Measurements from ENCODE around the gene AMBP. TPM values are rescaled to one million over a fixed set of nuclear protein-coding genes. Genes with fewer than 3 reads are reported as not detected.
A peak's percentile ranks its signal among the peaks of the same experiment; 100 is the strongest.
"Not testable (repeated sequence)": the region's sequence is repeated elsewhere in the genome, so short reads cannot be mapped to it uniquely, and the experiment has no call there.

The AMBP gene
- total RNA-seq, 1 experiment from 2014 or later, result 0.22 TPM

DNA sequence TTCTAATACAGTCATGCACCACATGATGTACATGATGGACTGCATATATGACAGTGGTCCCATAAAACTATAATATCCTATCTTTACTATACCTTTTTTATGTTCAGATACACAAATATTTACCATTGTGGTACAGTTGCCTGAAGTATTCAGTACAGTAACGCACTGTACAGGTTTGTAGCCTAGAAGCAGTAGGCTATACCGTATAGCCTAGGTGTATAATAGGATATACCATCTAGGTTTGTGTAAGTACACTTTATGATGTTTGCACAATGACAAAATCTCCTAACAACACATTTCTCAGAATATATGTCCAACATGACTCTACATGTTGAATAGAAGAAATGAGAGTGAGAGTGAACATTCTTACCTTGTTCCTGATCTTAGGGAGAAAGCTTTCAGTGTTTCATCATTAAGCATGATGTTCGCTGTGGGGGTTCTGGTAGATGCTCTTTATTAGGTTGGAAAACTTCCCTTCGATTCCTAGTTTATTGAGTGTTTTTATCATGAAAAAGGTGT lies 31.8 kb downstream of the AMBP start:
- DNase-seq (peak; percentile 27), ATAC-seq (peak; percentile 67)
- Histone ChIP-seq H3K27ac (ENCODE audit: low read length) (no peak overlapping the region), H3K27me3 (ENCODE audit: low read length) (no peaks in the 10 kb centered on the region), H3K9me2 (replicated peaks; ENCODE audit: low read length) (no peaks in the 10 kb centered on the region), H3K9me3 (ENCODE audit: low read length) (no peaks in the 10 kb centered on the region), H3K79me2 (ENCODE audit: low read length) (no peaks in the 10 kb centered on the region), H2AFZ (ENCODE audit: low read length) (no peak overlapping the region), H3K4me3 (ENCODE audit: low read length) (no peak overlapping the region), H4K20me1 (ENCODE audit: low read length) (no peaks in the 10 kb centered on the region), H3K4me2 (ENCODE audit: low read length) (0 out of 2 replicates have a peak overlapping the region, but pooled peaks have one; percentile 1), H3F3A (ENCODE audit: low read length, unreplicated experiment) (no peaks in the 10 kb centered on the region), H3K36me3 (ENCODE audit: low read depth, low read length) (no peaks in the 10 kb centered on the region; the same call in 1 of the 2 replicates), H3K4me1 (ENCODE audit: insufficient read depth, low read length) (peaks cover 10% of the 10 kb centered on the region; the same call in 1 of the 2 replicates), H3K9ac (ENCODE audit: low read length) (no peak overlapping the region)
- ChIA-PET POLR2A (ENCODE audit: unreplicated experiment) (no interaction called here), CTCF (no interaction called here)
- TF ChIP-seq EZH2 (IDR thresholded peaks at IDR 0.05; ENCODE audit: low read length, unreplicated experiment) (no peak), EZH2phosphoT487 (IDR thresholded peaks at IDR 0.05; ENCODE audit: borderline replicate concordance, low read length) (no peak)
- TF ChIP-seq, protein P1, sequence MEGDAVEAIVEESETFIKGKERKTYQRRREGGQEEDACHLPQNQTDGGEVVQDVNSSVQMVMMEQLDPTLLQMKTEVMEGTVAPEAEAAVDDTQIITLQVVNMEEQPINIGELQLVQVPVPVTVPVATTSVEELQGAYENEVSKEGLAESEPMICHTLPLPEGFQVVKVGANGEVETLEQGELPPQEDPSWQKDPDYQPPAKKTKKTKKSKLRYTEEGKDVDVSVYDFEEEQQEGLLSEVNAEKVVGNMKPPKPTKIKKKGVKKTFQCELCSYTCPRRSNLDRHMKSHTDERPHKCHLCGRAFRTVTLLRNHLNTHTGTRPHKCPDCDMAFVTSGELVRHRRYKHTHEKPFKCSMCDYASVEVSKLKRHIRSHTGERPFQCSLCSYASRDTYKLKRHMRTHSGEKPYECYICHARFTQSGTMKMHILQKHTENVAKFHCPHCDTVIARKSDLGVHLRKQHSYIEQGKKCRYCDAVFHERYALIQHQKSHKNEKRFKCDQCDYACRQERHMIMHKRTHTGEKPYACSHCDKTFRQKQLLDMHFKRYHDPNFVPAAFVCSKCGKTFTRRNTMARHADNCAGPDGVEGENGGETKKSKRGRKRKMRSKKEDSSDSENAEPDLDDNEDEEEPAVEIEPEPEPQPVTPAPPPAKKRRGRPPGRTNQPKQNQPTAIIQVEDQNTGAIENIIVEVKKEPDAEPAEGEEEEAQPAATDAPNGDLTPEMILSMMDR (conservative IDR thresholded peaks at IDR 0.05; ENCODE audit: low read depth, low read length), result no peak
- BruUV-seq (replicated peaks), result no TSS peak
- intact Hi-C loops (cut with micrococcal nuclease), result no loop called here

DNA sequence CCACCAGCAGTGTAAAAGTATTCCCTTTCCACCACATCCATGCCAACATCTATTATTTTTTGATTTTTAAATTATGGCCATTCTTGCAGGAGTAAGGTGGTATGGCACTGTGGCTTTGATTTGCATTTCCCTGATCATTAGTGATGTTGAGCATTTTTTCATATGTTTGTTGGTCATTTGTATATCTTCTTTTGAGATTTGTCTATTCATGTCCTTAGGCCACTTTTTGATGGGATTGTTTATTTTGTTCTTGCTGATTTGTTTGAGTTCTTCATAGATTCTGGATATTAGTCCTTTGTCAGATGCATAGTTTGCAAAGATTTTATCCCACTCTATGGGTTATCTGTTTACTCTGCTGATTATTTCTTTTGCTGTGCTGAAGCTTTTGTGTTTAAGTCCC lies 34.4 kb downstream of the AMBP start:
- H3K9me3 ChIP-seq (ENCODE audit: low read length); H4K20me1 ChIP-seq (ENCODE audit: low read length); H3K79me2 ChIP-seq (ENCODE audit: low read length); CTCF ChIA-PET; H3K27ac ChIP-seq (ENCODE audit: low read length); H3K9ac ChIP-seq (ENCODE audit: low read length); H3K36me3 ChIP-seq (ENCODE audit: low read depth, low read length); BruUV-seq (replicated peaks); H3K4me1 ChIP-seq (ENCODE audit: insufficient read depth, low read length); POLR2A ChIA-PET (ENCODE audit: unreplicated experiment); H2AFZ ChIP-seq (ENCODE audit: low read length); H3K4me3 ChIP-seq (ENCODE audit: low read length); DNase-seq; H3K27me3 ChIP-seq (ENCODE audit: low read length); H3K4me2 ChIP-seq (ENCODE audit: low read length); H3K9me2 ChIP-seq (replicated peaks; ENCODE audit: low read length); H3F3A ChIP-seq (ENCODE audit: low read length, unreplicated experiment); intact Hi-C loops (cut with micrococcal nuclease); ATAC-seq: not testable (repeated sequence)

DNA sequence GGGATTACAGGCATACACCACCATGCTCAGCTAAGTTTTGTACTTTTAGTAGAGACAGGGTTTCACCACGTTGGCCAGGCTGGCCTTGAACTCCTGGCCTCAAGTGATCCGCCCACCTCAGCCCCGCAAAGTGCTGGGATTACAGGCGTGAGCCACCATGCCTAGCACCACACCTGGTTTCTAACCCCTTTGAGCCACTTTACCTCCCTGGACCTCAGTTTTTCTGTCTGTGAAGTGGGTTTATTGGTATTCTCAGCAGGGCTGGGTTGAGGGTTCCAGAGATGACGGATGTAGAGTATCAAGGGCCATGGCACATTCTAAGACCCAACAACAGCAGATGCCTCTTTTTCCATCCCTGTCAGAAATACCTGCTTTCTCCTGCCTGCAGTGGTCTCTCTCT lies 38.6 kb downstream of the AMBP start:
- no peaks in the 10 kb centered on the region for H3K4me1 ChIP-seq (ENCODE audit: insufficient read depth, low read length)
- ChIA-PET CTCF (no interaction called here), POLR2A (ENCODE audit: unreplicated experiment) (no interaction called here)
- H3K9me3 ChIP-seq (ENCODE audit: low read length), result no peaks in the 10 kb centered on the region
- ATAC-seq, result no peak
- H3K4me3 ChIP-seq (ENCODE audit: low read length), result no peak overlapping the region
- TF ChIP-seq, protein P1 (conservative IDR thresholded peaks at IDR 0.05; ENCODE audit: low read depth, low read length), result no peak
- TF ChIP-seq EZH2 (IDR thresholded peaks at IDR 0.05; ENCODE audit: low read length, unreplicated experiment) (no peak), EZH2phosphoT487 (IDR thresholded peaks at IDR 0.05; ENCODE audit: borderline replicate concordance, low read length) (no peak)
- H3K27me3 ChIP-seq (ENCODE audit: low read length), result no peaks in the 10 kb centered on the region
- H3K9ac ChIP-seq (ENCODE audit: low read length), result no peak overlapping the region
- intact Hi-C loops (cut with micrococcal nuclease), result no loop called here
- BruUV-seq (replicated peaks), result no TSS peak
- DNase-seq, result no peak
- H3K79me2 ChIP-seq (ENCODE audit: low read length), result no peaks in the 10 kb centered on the region
- H4K20me1 ChIP-seq (ENCODE audit: low read length), result no peaks in the 10 kb centered on the region
- H3K4me2 ChIP-seq (ENCODE audit: low read length), result no peak overlapping the region
- no peaks in the 10 kb centered on the region for H3F3A ChIP-seq (ENCODE audit: low read length, unreplicated experiment)
- H3K27ac ChIP-seq (ENCODE audit: low read length), result no peak overlapping the region
- H3K9me2 ChIP-seq (replicated peaks; ENCODE audit: low read length), result no peaks in the 10 kb centered on the region
- H3K36me3 ChIP-seq (ENCODE audit: low read depth, low read length), result no peaks in the 10 kb centered on the region
- H2AFZ ChIP-seq (ENCODE audit: low read length), result no peak overlapping the region

Data from PC-3 (cell line).